GM19025 (cell line): ENCODE results near the gene MINPP1.

Source experiments
- ATAC-seq: cut with Tn5 transposase; IDR thresholded peaks from one replicate; pipeline ENCODE4 v1.9.1; 2021; ENCODE audit warnings: mild to moderate bottlenecking, low read depth, moderate library complexity; ENCODE audit not compliant: unreplicated experiment

The MINPP1 gene

DNA sequence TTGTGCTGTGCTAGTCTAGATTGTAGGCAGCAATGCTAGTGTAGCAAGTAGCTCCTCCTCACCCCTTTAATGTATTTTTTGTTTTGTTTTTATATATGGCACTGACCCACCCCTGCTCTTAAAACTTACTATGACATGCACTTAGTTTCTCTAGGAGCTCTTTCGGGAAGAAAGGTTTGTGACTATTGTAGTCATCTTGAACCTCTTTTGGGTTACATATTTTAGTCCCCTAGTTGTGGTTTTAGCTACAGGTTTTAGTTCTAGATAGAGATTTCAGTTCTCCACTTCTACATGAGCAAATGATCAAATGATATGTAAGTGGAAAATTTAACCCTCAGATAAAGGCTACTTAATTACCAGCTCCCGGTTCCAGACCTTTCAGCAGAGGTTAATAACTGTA is 14.9 kb downstream of the MINPP1 start:
- peak; percentile 64 for ATAC-seq

DNA sequence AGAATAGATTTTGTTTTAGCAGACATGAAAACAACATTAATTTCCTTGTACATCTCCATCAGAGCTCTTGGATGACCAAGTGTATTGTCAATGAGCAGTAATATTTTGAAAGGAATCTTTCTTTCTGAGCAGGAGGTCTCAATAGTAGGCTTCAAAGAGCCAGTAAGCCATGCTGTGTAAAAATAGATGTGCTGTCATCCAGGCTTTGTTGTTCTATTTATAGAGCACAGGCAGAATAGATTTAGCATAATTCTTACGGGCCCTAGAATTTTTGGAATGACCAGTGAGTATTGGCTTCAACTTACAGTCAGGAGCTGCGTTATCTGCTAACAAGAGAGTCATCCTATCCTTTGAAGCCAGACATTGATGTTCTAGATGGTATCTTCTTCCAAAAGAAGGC is 19.0 kb downstream of the MINPP1 start:
- no peak for ATAC-seq

DNA sequence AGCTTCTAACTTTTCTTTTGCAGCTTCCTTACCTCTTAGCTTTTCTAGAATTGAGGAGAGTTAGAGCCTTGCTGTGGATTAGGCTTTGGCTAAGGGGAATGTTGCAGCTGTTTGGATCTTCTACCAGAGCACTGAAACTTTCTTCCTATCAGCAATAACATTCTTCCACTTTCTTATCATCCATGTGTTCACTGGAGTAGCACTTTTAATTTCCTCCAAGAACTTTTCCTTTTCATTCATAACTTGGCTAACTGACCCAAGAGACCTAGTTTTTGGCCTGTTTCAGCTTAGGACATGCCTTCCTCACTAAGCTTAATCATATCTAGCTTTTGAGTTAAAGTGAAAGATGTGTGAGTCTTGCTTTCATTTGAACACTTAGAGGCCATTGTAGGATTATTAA is 19.6 kb downstream of the MINPP1 start:
- no peak for ATAC-seq

DNA sequence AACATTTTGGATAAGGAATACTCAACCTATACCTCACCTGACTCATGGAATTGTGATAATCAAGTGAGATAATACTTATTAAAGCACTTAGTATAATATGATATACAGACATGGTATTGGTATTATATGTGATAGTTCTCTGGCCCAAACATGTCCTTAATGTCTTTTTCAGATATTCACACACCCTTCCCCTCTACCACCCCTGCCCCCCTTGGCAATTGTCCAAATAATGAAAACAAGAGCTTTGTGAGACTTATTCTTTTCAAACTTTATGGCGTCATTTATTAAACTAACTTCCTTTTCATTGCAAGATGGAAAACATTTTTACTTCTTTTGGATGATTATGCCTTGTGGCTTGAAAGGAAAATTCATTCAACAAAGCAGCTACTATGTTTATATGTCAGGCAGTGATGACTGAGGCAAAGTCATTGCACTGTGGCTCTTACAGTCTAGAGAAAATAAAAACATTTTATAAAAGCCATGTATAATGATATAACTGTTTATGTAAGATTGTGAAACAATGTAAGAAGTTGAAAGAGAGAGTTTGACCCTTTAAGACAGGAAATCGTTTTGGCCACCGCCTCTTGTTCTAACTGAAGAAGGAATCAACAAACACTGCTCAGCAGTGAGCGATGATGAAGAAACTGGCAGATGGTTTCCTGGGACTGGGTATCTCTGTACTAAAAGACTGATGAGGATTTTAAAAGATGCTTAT is 27.4 kb downstream of the MINPP1 start:
- no peak for ATAC-seq

DNA sequence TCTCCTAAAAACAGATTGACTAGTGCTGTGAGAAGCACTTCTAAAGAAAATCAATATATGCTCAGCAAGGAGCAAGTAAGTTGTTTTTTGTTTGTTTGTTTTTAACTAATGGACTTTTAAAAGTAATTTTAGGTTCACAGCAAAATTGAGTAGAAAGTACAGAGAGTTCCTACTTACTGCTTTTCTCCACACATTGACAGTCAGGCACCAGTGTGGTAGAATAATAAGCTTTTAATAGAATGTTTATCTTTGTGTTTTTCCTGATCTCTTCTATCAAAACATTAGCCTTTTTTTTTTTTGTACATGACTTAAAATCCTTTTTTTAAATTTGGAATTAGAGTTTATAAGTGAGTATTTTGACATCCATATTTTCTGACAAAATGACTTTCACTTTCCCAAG is 28.0 kb downstream of the MINPP1 start:
- no peak for ATAC-seq

DNA sequence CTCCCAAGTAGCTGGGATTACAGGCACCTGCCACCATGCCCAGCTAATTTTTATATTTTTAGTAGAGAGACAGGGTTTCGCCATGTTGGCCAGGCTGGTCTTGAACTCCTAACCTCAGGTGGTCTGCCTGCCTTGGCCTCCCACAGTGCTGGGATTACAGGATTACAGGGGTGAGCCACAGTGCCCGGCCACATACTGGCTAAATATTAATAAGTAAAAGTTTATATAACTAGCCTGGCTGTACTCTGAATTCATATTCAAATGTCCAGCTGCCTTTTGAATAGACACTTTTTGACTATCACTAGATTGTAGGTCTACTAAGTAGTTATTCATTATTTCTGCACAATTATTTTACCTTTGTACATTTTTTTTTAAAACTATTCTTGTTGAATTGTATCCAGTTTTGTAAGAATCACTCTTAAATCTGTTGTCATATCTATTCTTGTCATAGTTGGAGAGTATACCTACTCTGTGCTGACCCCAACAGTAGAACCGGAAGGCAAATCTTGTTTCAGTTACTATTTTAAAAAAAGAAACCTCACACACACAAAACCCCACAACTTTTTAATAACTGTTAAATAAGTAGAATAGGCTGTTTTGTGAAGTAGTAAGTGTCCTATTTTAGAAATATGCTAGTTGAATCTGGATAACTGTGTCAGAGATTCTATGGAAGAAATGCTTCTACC is 29.6 kb downstream of the MINPP1 start:
- ATAC-seq, result peak; percentile 61

DNA sequence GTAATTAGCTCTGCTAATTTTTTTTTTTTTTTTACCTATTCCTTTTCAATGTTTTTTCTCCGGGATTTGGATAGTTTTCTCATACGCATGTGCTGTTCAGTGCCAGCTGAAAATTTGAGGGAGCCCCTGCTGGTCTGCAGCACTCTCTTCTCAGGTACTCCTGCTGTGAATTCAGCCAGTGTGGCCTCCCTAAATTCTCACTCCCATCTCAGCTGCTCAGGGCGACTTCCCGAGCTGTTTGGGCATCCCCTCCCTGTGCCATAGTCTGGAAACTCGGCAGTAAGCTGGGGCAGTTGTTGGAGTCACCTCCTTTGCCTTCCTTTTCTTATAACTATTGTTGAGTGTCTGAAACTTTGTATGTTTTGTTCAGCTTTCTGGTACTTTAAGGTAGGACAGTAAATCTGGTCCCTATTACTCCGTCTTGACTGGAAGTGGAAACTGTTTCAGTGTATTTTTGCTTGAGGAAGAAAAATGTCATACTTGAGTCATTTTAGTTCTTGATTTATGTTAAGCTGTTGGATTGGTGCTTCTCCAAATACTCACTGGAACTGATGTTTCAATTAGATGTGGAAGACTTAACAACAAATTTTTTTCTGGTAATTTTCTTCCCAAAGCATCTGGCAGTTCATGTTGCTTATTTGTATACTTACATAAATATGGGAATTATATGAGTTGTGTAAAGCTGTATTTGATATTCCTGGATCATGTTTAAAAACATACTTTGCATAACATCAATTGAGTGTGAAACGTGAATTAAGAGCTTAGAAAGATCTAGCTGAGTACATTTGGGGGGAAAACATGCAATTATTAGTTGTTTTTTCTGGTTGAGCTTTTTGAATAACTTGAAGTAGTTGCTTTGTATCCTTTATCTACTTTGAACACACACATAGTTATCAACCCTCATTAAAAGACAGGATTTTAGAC is 33.7 kb downstream of the MINPP1 start:
- no peak for ATAC-seq

DNA sequence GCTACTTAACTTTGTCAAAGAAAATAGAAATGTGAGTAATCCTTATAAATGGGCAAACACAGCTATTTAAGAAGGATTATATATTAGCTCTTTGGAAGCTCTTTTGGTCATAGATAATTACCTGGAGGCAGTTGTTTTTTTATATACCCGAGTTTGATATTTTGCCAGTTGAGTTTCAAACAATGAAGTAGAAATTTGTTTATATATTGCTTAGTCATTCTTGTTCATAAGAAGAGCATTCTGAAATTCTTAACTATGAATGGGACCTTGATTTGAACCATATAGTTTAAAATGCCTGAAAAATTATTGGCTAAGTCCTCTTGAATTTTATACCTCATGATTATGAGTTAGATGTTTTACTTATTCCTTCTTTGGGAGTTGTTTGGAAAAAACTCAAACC is 36.4 kb downstream of the MINPP1 start:
- no peak for ATAC-seq

DNA sequence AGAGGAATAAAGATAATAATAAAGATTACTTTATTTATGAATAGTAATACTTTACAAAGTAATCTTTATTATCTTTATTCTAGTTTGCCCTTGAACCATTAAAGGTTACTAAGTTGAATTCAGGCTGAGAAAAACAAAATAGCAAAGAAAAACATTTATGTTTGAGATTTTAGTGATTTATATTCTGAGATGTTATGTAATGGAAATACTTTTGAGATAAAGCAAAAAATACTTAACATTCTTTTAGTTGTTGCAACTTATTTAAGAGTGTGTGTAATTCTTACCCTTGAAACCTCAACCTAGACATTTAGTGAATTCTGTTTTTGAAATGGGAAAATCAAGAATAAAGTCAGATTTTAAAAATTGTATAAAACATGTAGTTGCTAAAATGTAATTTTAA is 40.0 kb downstream of the MINPP1 start:
- ATAC-seq, result no peak

DNA sequence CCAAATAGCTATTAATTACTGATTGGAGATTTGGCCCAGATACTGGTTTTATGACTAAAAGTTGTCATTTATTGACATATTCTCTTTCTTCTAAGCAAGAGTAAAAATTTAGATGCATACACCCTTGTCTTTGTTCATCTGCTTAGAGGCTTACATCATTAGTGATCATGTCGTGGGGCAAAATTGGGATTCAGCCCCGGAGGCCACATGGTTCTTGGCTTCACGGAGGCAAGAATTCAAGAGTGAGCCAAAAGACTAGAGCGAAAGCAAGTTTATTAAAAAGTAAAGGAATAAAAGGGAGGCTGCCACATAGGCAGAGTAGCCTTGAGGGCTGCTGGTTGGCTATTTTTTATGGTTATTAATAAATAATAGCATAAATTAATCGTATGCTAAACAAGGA is 41.1 kb downstream of the MINPP1 start:
- no peak for ATAC-seq

DNA sequence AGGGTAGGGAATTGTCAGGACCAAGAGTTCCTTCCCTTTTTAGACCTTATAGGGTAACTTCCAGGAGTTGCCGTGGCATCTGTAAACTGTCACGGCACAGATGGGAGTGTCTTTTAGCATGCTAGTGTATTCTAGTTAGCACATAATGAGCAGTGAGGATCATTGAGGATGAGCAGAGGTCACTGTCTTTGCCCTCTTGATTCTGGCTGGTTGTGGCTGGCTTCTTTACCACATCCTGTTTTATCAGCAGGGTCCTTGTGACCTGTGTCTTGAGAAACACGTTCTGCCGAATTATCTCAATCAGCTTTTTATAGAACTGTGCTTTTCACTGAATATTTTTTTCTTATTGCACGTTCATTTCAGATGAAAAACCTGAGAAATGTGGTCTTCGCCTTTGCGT is 41.5 kb downstream of the MINPP1 start:
- no peak for ATAC-seq

DNA sequence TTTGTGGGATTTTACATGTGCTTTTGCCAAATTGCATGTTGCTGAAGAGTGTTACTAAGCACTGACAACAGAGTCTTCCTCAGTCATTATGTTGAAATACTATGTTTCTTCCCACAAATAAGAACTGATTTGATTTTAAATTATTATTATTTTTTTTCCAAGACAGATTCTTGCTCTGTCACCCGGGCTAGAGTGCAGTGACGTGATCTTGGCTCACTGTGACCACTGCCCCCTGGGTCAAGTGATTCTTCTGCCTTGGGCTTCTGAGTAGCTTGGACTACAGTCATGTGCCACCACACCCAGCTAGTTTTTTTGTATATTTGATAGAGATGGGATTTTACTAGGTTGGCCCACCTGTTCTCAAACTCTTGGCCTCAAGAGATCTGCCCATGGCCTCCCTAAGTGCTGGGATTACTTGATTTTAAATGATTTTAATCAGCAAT is 42.3 kb downstream of the MINPP1 start:
- ATAC-seq, result no peak

DNA sequence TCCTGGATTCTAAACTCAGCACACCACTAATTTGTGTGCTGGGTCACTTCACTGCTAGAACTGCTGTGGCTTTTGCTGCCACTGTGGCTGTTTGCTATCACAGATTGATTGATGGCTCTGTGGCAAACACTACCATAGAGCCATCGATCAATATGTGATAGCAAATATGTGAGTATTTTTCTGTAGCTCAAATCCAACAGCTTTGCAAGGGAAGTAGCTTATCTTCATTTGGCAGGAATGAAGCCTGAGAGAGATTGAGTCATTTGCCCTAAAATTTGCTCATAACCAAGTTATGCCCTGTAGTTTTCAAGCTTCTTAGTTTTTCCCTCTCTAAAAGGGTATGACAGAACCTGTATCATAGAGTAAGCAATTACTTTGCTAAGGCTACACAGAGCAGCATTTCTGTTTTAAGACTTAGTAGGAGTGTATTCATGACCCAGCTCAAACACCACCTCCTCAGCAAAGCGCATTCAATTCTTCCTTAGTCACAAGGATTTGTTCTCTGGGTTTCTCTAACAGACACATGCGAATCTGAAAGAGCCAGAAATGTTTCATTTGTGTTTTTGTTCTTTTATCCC is 43.1 kb downstream of the MINPP1 start:
- ATAC-seq, result no peak

DNA sequence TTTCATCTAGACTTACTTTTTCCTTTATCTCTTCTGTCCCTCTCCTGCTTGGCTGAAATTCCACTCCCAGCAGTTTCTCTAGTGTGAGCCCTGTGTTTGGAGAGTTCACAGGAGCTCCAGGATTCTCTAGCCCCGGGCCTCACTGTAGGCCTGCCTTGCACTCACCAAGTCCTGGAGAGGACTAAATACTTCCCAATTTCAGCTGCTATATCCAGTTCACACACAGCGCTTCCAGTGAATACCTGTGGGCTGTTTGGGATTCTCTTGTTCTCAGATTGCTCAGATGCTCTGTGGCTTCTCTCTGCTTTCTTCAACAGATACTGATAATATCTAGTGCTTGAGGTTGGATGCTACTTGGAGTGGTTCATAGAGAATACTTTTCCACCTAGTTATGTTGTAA is 46.0 kb downstream of the MINPP1 start:
- no peak for ATAC-seq

DNA sequence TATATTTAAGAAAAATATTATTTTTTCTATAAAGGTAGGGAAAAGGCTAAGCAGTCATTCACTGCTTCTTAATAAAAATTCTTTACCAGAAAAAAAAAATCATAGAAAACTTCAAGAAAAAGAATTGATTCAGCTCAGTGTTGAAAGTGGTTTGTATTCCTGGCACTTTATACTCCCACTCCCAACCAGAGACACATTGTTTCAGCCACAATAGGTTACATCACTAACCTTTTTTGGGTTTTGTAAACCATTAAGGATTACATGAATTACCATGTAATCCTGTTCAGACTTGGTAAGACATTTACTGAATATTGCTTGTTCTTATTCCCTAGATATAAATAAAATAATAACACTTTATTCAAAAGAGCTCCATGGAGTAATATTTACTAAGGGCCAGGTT is 46.6 kb downstream of the MINPP1 start:
- ATAC-seq, result no peak

DNA sequence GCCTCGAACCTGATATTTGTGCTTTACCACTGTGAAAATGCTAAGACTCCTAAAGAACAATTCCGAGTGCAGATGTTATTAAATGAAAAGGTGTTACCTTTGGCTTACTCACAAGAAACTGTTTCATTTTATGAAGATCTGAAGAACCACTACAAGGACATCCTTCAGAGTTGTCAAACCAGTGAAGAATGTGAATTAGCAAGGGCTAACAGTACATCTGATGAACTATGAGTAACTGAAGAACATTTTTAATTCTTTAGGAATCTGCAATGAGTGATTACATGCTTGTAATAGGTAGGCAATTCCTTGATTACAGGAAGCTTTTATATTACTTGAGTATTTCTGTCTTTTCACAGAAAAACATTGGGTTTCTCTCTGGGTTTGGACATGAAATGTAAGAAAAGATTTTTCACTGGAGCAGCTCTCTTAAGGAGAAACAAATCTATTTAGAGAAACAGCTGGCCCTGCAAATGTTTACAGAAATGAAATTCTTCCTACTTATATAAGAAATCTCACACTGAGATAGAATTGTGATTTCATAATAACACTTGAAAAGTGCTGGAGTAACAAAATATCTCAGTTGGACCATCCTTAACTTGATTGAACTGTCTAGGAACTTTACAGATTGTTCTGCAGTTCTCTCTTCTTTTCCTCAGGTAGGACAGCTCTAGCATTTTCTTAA is 47.7 kb downstream of the MINPP1 start:
- no peak for ATAC-seq

DNA sequence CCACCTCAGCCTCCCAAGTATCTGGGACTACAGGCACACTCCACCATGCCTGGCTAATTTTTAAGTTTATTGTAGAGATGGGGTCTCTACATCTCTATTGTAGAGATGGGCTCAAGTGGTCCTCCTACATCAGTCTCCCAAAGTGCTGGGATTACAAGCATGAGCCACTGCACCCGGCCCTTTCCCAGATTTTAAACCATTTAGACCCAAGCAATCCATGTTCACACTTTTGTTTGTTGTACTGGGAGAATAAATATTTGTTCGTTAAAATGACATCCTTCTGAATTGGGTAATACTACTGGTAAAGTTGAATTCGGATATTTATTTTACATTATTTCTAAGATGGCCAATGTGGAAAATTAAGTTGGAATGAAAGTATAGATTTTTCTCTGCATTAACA is 52.7 kb downstream of the MINPP1 start:
- ATAC-seq, result no peak

DNA sequence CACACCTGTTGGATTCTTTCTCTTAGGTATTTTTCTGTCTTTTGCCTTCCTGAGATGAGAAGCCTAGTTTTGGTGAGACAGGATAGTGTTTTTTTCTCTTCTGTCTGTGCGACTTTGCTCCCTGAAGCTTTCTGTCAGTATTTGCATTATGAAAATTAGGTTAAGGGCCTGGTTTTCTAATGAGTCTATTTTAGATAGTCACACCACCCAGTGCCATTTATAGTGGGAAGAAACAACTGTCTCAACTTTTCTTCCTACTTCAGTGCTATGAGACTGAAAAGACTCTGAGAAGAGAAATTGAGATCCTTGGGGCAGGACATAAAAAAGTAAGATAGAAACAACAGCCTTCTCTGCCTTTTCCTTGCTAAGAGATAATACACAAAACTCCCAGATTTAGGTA is 53.6 kb downstream of the MINPP1 start:
- no peak for ATAC-seq

DNA sequence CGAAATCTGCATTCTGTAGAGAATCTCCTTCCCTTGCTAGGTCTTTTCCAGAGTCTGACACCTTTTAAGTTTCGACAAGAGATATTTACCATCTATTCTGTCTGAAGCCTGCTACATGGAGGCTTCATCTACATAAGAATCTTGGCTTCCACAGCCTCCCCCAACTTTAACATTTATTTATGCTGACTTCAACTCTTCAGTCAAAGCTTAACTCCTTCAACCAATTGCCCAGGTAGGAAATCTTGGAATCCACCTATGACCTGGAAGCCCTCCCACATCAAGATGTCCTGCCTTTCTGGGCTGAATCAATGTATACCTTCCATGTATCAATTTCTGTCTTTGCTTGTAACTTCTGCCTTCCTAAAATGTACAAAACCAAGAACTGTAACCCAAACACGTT is 54.7 kb downstream of the MINPP1 start:
- ATAC-seq, result no peak

DNA sequence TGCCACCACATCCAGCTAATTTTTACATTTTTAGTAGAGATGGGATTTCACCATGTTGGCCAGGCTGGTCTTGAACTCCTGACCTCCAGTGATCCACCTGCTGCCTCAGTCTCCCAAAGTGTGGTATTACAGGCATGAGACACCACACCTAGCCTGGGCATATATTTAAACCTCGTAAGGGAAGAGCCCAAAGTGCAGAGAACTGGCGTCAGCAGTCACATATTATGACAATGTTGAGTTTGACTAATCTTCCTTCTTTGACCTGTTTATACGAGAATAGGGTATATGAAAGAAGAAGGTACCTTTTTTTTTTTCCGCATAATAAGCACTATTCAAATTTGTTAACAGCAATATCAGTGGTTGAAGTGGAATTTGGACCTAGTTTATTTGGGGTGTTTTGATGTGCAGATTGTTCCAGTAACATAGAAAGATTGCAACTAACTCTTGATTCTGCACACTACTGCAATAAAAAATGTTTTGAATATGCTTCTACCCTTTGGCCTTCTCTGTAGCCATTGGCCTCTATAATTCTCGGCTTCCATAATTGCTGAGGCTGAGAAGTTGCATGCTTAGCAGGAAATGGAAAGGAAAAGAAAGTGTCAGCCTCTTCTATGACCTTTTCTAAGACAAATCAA is 55.9 kb downstream of the MINPP1 start:
- ATAC-seq, result no peak
